ENCODE measurements around the gene CLBA1.

Gene CLBA1

GRCh38 chr14:104989236-104989950 is 3.8 kb downstream of the CLBA1 start:
- in situ Hi-C loops (cut with HindIII; ENCODE audit: low sequenced_read_pairs): no loop called here
- H3K4me3 ChIP-seq (ENCODE audit: low read depth, low read length): no peak overlapping the region
- no peak for DNase-seq (ENCODE audit: low read depth)
- no peak for TF ChIP-seq CTCF (IDR thresholded peaks at IDR 0.05; ENCODE audit: low read depth, low read length, missing control alignments)

DNA sequence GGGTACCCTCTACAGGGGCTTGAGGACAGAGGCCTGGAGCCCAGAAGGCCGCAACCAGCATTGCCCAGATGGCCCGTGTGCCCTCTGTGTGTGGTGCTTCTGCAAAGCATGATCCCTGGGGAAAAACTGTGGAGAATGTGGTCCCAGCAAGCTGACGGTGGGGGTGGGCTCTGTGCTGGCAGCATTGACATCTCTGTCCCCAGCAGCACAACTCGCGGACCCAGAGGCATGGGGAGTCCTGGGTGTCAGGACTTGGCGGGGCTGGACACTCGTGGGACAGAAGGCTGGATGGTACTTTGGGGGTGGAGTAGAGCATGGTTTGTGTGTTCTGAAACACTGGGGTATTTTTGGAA is 4.3 kb downstream of the CLBA1 start:
- H3K4me3 ChIP-seq (ENCODE audit: low read depth, low read length): no peak overlapping the region
- no peak for DNase-seq (ENCODE audit: low read depth)
- in situ Hi-C loops (cut with HindIII; ENCODE audit: low sequenced_read_pairs): no loop called here
- no peak for TF ChIP-seq CTCF (IDR thresholded peaks at IDR 0.05; ENCODE audit: low read depth, low read length, missing control alignments)

DNA sequence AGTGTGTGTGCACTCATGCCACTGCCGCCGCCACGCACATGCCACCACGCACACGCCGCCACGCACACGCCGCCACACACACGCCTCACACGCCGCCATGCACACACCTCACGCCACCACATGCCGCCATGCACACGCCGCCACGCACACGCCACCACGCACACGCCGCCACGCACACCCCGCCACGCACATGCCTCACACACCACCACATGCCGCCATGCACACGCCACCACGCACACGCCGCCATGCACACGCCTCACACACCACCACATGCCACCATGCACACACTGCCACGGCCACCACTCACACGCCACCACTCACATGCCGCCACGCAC is 6.3 kb downstream of the CLBA1 start:
- no peak for DNase-seq (ENCODE audit: low read depth)
- no peak for TF ChIP-seq CTCF (IDR thresholded peaks at IDR 0.05; ENCODE audit: low read depth, low read length, missing control alignments)
- H3K4me3 ChIP-seq (ENCODE audit: low read depth, low read length): no peak overlapping the region
- in situ Hi-C loops (cut with HindIII; ENCODE audit: low sequenced_read_pairs): no loop called here

GRCh38 chr14:104992501-104992900 is 6.9 kb downstream of the CLBA1 start:
- in situ Hi-C loops (cut with HindIII; ENCODE audit: low sequenced_read_pairs): no loop called here
- TF ChIP-seq CTCF (IDR thresholded peaks at IDR 0.05; ENCODE audit: low read depth, low read length, missing control alignments): no peak

DNA sequence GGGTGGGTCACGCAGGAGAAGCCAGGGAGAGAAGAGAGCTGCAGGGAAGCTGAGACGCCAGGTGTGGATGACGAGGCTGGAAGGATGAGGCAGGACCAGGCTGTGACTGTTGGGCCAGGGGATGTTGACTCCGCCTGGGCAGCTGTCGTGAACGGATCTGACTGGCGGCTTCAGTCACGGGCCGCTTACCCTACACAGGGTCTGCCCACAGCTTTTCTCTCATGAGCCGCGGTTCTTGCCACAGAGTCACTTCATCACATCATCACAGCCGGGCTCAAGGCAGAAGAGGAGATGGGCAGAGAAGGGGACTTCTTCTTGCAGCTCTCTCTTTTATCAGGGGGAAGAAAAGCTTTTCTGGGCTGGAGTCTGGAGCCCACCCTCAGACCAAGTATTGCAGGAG is 7.7 kb downstream of the CLBA1 start:
- in situ Hi-C loops (cut with HindIII; ENCODE audit: low sequenced_read_pairs): no loop called here
- no peak for TF ChIP-seq CTCF (IDR thresholded peaks at IDR 0.05; ENCODE audit: low read depth, low read length, missing control alignments)
- DNase-seq (ENCODE audit: low read depth): no peak
- no peak overlapping the region for H3K4me3 ChIP-seq (ENCODE audit: low read depth, low read length)

More at GRCh38 chr14:104992501-104992900, 6.9 kb downstream of the CLBA1 start:
- DNase-seq (ENCODE audit: low read depth): no peak
- H3K4me3 ChIP-seq (ENCODE audit: low read depth, low read length): no peak overlapping the region

DNA sequence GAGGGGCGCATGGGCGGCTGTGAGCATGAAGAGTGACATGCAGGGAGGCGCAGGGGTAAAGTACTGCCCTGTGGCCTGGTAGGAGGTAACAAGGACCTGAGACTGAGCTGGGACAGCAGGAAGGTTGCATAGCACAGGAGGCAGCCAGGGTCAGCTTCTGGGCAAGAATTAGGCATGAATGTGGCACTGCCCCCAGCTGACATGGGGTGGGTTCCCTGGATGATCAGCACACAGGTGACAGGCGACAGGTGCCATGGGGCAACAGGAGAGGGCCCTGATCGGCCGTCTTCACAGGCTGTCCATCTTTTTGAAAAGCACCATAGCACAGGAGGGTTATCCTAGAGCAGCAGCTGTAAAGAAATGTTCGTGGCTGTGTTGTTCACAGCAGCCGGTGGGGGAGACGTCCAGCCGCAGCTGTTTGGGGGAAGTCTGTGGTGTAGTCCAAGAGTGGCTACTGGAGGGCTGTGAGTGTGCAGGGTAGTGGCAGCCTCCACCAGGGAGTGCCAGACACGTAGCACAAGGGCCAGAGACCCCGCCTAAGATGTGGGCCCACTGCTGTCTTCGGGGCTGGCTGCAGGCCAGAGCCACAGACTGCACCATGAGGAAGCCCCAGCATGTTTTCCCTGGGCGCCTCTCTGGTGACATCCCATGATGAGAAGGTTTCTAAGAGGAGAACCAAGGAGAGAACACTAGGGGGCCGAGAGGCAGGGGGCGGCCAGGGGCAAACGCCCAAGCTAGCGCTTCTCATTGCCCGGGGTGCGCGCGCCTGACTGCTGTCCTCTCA is 8.4 kb downstream of the CLBA1 start:
- H3K4me3 ChIP-seq (ENCODE audit: low read depth, low read length): no peak overlapping the region
- in situ Hi-C loops (cut with HindIII; ENCODE audit: low sequenced_read_pairs): no loop called here
- no peak for TF ChIP-seq CTCF (IDR thresholded peaks at IDR 0.05; ENCODE audit: low read depth, low read length, missing control alignments)
- DNase-seq (ENCODE audit: low read depth): no peak
